A549 treated with AZD9567 at 1 μM for 4 hours (cell line): ENCODE data around the gene ZNF611. TPM values are rescaled to one million over a fixed set of nuclear protein-coding genes. Genes with fewer than 3 reads are reported as not detected.

ENCODE experiments used
- total RNA-seq: library from RNA; stranded (reverse); fragments of 200-300 nt; extraction: Qiagen RNA extraction; gene quantifications from 5 replicates; pipeline ENCODE4 v1.2.3, GENCODE V29; 2022; ENCODE audit not compliant: insufficient read depth

The ZNF611 gene
- total RNA-seq, result 2.5 to 8.6 TPM (median 2.8 TPM) in 5 replicates

DNA sequence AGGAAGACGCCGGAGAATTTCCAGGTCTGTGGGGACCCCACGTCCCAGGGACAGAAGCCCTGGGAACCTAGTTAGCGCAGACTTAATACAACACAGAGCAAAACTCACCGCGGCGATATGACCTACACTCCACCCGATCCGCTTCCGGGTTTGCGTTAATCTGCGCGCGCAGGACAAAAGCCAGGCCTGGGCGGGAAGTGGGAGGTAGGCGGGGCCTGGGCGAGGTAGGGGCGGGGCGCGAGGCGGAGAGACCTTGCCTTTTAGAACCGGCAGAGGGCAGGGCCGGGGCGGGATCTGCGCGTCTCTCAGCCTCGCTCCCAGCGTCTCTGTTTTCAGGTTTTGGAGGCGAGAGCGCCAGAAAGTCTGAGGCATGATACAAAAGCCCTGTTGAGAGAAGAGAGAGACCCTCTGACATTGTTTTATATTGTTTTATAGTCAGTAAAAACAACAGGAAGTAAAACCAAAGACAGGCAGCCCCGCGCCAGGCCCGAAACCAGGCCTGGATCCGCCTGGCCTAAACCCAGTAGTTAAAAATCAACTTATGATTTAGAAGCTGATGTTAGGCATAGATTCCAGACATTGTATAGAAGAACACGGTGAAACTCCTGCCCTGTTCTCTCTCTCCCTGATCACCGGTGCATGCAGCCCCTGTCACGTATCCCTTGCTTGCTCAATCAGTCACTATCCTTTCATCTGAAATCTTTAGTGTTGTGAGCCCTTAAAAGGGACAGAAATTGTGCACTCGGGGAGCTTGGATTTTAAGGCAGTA, at the start of gene ZNF611:
Gene ZNF611 (minus strand): TSS at position 152 of the 769 bp plus-strand sequence. CDS start 19,150 bp downstream, outside the sequence.

Other genes with a start within 250 kb of the ZNF611 start
- 0.01 to 0.17 TPM (median 0.07 TPM) in 4 of 5 replicates, not detected in the other for gene ZNF808, start 207.4 kb downstream of the ZNF611 start, total RNA-seq
- gene ZNF701, start 164.8 kb downstream of the ZNF611 start, total RNA-seq, result 0.13 to 0.28 TPM (median 0.23 TPM) in 4 of 5 replicates, not detected in the other
- gene ZNF83, start 96.7 kb downstream of the ZNF611 start, total RNA-seq, result 0.06 to 0.13 TPM (median 0.08 TPM) in 4 of 5 replicates, not detected in the other
- gene ZNF600, start 51.7 kb upstream of the ZNF611 start, total RNA-seq, result 0.05 to 0.20 TPM (median 0.14 TPM) in 4 of 5 replicates, not detected in the other
- gene ZNF28, start 86.6 kb upstream of the ZNF611 start, total RNA-seq, result 0.86 to 2.0 TPM (median 1.3 TPM) in 4 of 5 replicates, not detected in the other
- gene ZNF468, start 122.6 kb upstream of the ZNF611 start, total RNA-seq, result 0.44 to 1.3 TPM (median 0.49 TPM) in 5 replicates
- not detected in 5 replicates for gene ZNF320, start 162.6 kb upstream of the ZNF611 start, total RNA-seq
- gene ZNF888, start 188.4 kb upstream of the ZNF611 start, total RNA-seq, result 0.01 to 0.02 TPM in 2 of 5 replicates, not detected in the others
- gene ZNF816, start 227.8 kb upstream of the ZNF611 start, total RNA-seq, result 0.02 to 0.09 TPM (median 0.07 TPM) in 4 of 5 replicates, not detected in the other